Measurements from ENCODE around the gene SERGEF. TPM values are rescaled to one million over a fixed set of nuclear protein-coding genes. Genes with fewer than 3 reads are reported as not detected.

The SERGEF gene
- total and polyA plus RNA-seq, 10 donors = 29.0 to 55.5 (median 38.8) TPM

GRCh38 chr11:17907046-17907445 is 105.8 kb downstream of the SERGEF start:
- 78 to 97% (median 93%) methylated on average over 1 of the region's 1 CpG for WGBS, 5 donors
- DNase-seq = no peak
- intact Hi-C loops (cut with DNase I; ENCODE audit: low total_unique reads) = no loop called here

GRCh38 chr11:17906436-17906835 is 106.4 kb downstream of the SERGEF start:
- 89 to 98% (median 96%) methylated on average over 7 of the region's 7 CpGs for WGBS, 5 donors
- Histone ChIP-seq H3K27ac (no peak overlapping the region), H3K9me3 (no peaks in the 10 kb centered on the region), H3K4me1 (peaks cover 0 to 7% (median 0%) of the 10 kb centered on the region in 6 donors), H3K4me3 (no peak overlapping the region), H3K36me3 (peaks cover 0 to 25% (median 0%) of the 10 kb centered on the region in 6 donors), H3K27me3 (replicated peaks in 1 of 7) (no peaks in the 10 kb centered on the region)
- intact Hi-C loops (cut with DNase I; ENCODE audit: low total_unique reads) = no loop called here
- TF ChIP-seq CTCF (IDR thresholded peaks at IDR 0.05 in 8 of 11, conservative IDR thresholded peaks at IDR 0.05 in 3 of 11) = no peak
- no peak for DNase-seq

More at GRCh38 chr11:17907046-17907445, 105.8 kb downstream of the SERGEF start:
- H3K27me3 ChIP-seq (replicated peaks in 1 of 7) = no peaks in the 10 kb centered on the region
- H3K4me3 ChIP-seq = no peak overlapping the region
- H3K9me3 ChIP-seq = no peaks in the 10 kb centered on the region
- peaks cover 0 to 24% (median 0%) of the 10 kb centered on the region in 6 donors for H3K36me3 ChIP-seq
- H3K27ac ChIP-seq = no peak overlapping the region
- TF ChIP-seq POLR2A (IDR thresholded peaks at IDR 0.05) (no peak), CTCF (IDR thresholded peaks at IDR 0.05 in 8 of 11, conservative IDR thresholded peaks at IDR 0.05 in 3 of 11) (no peak), POLR2AphosphoS5 (IDR thresholded peaks at IDR 0.05) (no peak)
- H3K4me1 ChIP-seq = peaks cover 0 to 7% (median 0%) of the 10 kb centered on the region in 6 donors

DNA sequence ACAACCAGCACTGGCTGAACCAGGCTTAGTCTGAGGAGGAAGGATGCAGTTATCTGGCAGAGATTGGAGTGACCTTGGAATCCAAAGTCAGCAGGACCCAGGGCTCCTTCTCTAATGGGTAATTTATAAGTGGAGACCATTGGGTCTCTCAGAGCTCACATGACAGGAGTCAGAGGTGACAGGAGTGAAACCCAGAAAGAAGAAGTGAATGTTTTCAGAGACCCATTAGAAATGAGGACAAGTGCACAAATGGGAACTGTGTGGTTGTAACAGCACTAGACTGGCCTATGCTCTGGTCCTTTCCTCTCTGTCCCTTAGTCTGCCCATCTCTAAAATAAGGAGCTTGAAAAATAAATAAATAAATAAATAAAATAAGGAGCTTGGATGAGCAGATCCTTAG is 107.4 kb downstream of the SERGEF start:
- TF ChIP-seq POLR2A (IDR thresholded peaks at IDR 0.05) (no peak), POLR2AphosphoS5 (IDR thresholded peaks at IDR 0.05) (no peak), CTCF (IDR thresholded peaks at IDR 0.05 in 8 of 11, conservative IDR thresholded peaks at IDR 0.05 in 3 of 11) (no peak)
- Histone ChIP-seq H3K4me1 (peaks cover 0 to 7% (median 0%) of the 10 kb centered on the region in 6 donors), H3K36me3 (peaks cover 0 to 25% (median 0%) of the 10 kb centered on the region in 6 donors), H3K9me3 (no peaks in the 10 kb centered on the region), H3K27ac (no peak overlapping the region), H3K27me3 (replicated peaks in 1 of 7) (no peaks in the 10 kb centered on the region), H3K4me3 (no peak overlapping the region)
- intact Hi-C loops (cut with DNase I; ENCODE audit: low total_unique reads) = no loop called here
- no peak for DNase-seq

DNA sequence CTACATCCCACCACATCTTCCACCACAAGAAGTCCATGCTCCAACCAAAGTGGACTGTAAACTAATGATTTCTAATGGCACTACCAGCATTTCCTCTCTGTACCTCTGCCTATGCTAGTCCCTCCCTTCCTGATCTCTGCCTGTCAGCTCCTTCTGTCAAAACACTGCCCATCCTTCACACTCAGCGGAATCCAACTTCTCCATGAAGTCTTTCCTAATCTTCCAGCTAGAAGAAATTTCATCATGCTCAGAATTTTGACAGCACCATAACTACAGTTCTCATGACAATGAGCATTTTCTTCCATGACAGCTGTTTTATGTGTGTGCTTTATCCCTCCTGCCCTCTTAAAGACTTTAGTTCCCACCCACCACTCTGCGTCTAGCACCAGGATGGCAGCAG is 111.4 kb downstream of the SERGEF start:
- DNase-seq = no peak
- TF ChIP-seq POLR2A (IDR thresholded peaks at IDR 0.05) (no peak), CTCF (IDR thresholded peaks at IDR 0.05 in 8 of 11, conservative IDR thresholded peaks at IDR 0.05 in 3 of 11) (no peak), POLR2AphosphoS5 (IDR thresholded peaks at IDR 0.05) (no peak)
- intact Hi-C loops (cut with DNase I; ENCODE audit: low total_unique reads) = no loop called here
- Histone ChIP-seq H3K9me3 (no peaks in the 10 kb centered on the region), H3K4me1 (peaks cover 0 to 6% (median 0%) of the 10 kb centered on the region in 6 donors), H3K4me3 (no peak overlapping the region), H3K27me3 (replicated peaks in 1 of 7) (no peaks in the 10 kb centered on the region), H3K36me3 (peaks cover 0 to 20% (median 0%) of the 10 kb centered on the region in 6 donors), H3K27ac (no peak overlapping the region)
- 87 to 93% (median 89%) methylated on average over 2 of the region's 2 CpGs for WGBS, 5 donors

Data from spleen (tissue), 11 donors.